ENCODE measurements around the gene RNASEH2C. TPM values are rescaled to one million over a fixed set of nuclear protein-coding genes. Genes with fewer than 3 reads are reported as not detected.

RNASEH2C gene
- total and polyA plus RNA-seq, 2 of the 13 experiments (the other 11 are each of a cell fraction or from before 2014, with no cell fraction given): 27.4 to 50.9 TPM

DNA sequence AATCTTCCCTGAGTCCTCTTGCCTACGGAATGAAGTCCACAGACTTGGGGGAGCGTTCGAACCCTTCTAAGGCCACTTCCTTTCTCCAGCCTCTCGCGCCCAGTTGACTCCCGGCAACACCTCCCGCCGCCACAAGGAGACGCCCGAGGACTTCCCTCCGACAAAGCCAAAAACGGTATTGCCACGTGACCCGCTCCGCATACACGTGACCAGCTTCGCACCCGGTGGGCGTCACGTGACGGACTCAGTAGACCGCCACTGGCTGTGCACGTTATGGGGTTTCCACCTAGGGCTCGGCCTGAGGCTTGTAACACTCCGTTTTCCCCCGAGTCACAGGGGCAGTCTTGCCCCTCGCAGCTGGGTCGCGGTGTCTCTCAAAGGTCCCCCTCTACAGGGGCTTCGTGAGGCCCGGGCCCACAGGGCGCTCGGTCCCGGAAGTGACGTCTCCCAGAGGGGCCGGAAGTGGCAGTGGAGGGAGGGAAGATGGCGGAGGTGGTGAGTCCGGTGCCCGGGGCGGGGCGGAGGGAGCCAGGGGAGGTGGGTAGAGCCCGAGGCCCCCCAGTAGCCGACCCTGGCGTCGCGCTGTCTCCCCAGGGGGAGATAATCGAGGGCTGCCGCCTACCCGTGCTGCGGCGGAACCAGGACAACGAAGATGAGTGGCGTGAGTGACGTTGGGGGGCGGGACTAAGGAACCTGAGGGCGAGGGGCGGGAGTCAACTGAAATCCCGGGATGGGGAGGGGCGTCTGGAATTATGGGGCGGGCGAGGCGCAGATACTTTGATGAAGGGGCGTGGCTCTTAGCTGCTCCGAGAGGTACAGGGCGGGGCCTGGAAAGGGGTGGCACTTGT is 8.6 kb downstream of the RNASEH2C start, which contains the start of gene KAT5 (continued):
- TF ChIP-seq, protein P1, sequence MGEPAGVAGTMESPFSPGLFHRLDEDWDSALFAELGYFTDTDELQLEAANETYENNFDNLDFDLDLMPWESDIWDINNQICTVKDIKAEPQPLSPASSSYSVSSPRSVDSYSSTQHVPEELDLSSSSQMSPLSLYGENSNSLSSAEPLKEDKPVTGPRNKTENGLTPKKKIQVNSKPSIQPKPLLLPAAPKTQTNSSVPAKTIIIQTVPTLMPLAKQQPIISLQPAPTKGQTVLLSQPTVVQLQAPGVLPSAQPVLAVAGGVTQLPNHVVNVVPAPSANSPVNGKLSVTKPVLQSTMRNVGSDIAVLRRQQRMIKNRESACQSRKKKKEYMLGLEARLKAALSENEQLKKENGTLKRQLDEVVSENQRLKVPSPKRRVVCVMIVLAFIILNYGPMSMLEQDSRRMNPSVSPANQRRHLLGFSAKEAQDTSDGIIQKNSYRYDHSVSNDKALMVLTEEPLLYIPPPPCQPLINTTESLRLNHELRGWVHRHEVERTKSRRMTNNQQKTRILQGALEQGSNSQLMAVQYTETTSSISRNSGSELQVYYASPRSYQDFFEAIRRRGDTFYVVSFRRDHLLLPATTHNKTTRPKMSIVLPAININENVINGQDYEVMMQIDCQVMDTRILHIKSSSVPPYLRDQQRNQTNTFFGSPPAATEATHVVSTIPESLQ (CRISPR knock-in tag; conservative IDR thresholded peaks at IDR 0.05): no peak
- TF ChIP-seq TBX3 (IDR thresholded peaks at IDR 0.05; ENCODE audit: borderline replicate concordance) (peak; percentile 99), HNRNPK (IDR thresholded peaks at IDR 0.05; ENCODE audit: low read depth, low read length, poor library complexity, severe bottlenecking) (no peak), NKX3-1 (CRISPR knock-in tag; IDR thresholded peaks at IDR 0.05) (peak; percentile 65; the same call in 1 of the 2 replicates), ESRRA (CRISPR knock-in tag; IDR thresholded peaks at IDR 0.05; ENCODE audit: low read depth) (peak; percentile 83), ZMAT3 (CRISPR knock-in tag; conservative IDR thresholded peaks at IDR 0.05) (peak; percentile 98), SETDB1 (CRISPR knock-in tag; IDR thresholded peaks at IDR 0.05; ENCODE audit: borderline replicate concordance) (peak; percentile 93), NCOA1 (CRISPR knock-in tag; IDR thresholded peaks at IDR 0.05) (no peak), ZNF329 (CRISPR knock-in tag; IDR thresholded peaks at IDR 0.05; ENCODE audit: low read depth) (peak; percentile 78; the same call in 1 of the 2 replicates), ZNF484 (CRISPR knock-in tag; IDR thresholded peaks at IDR 0.05; ENCODE audit: borderline replicate concordance, low read depth) (peak; percentile 73; the same call in 1 of the 2 replicates), NR2F6 (IDR thresholded peaks at IDR 0.05) (no peak), NR2F6 (CRISPR knock-in tag; IDR thresholded peaks at IDR 0.05) (peak; percentile 66; the same call in 1 of the 2 replicates), ZNF354B (CRISPR knock-in tag; IDR thresholded peaks at IDR 0.05) (no peak), MTA3 (CRISPR knock-in tag; IDR thresholded peaks at IDR 0.05) (no peak), STAG1 (CRISPR knock-in tag; IDR thresholded peaks at IDR 0.05) (peak; percentile 96), ZNF138 (CRISPR knock-in tag; IDR thresholded peaks at IDR 0.05; ENCODE audit: low read depth) (0 out of 2 replicates have a peak, but pooled peaks have one; percentile 29), TP53 (CRISPR knock-in tag; conservative IDR thresholded peaks at IDR 0.05) (peak; percentile 91)
- TF ChIP-seq, protein P2, sequence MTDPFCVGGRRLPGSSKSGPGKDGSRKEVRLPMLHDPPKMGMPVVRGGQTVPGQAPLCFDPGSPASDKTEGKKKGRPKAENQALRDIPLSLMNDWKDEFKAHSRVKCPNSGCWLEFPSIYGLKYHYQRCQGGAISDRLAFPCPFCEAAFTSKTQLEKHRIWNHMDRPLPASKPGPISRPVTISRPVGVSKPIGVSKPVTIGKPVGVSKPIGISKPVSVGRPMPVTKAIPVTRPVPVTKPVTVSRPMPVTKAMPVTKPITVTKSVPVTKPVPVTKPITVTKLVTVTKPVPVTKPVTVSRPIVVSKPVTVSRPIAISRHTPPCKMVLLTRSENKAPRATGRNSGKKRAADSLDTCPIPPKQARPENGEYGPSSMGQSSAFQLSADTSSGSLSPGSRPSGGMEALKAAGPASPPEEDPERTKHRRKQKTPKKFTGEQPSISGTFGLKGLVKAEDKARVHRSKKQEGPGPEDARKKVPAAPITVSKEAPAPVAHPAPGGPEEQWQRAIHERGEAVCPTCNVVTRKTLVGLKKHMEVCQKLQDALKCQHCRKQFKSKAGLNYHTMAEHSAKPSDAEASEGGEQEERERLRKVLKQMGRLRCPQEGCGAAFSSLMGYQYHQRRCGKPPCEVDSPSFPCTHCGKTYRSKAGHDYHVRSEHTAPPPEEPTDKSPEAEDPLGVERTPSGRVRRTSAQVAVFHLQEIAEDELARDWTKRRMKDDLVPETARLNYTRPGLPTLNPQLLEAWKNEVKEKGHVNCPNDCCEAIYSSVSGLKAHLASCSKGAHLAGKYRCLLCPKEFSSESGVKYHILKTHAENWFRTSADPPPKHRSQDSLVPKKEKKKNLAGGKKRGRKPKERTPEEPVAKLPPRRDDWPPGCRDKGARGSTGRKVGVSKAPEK (CRISPR knock-in tag; IDR thresholded peaks at IDR 0.05; ENCODE audit: borderline replicate concordance): no peak
- TF ChIP-seq, protein P3, sequence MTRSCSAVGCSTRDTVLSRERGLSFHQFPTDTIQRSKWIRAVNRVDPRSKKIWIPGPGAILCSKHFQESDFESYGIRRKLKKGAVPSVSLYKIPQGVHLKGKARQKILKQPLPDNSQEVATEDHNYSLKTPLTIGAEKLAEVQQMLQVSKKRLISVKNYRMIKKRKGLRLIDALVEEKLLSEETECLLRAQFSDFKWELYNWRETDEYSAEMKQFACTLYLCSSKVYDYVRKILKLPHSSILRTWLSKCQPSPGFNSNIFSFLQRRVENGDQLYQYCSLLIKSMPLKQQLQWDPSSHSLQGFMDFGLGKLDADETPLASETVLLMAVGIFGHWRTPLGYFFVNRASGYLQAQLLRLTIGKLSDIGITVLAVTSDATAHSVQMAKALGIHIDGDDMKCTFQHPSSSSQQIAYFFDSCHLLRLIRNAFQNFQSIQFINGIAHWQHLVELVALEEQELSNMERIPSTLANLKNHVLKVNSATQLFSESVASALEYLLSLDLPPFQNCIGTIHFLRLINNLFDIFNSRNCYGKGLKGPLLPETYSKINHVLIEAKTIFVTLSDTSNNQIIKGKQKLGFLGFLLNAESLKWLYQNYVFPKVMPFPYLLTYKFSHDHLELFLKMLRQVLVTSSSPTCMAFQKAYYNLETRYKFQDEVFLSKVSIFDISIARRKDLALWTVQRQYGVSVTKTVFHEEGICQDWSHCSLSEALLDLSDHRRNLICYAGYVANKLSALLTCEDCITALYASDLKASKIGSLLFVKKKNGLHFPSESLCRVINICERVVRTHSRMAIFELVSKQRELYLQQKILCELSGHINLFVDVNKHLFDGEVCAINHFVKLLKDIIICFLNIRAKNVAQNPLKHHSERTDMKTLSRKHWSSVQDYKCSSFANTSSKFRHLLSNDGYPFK (CRISPR knock-in tag; IDR thresholded peaks at IDR 0.05; ENCODE audit: borderline replicate concordance): peak; percentile 97
- TF ChIP-seq, protein P4, sequence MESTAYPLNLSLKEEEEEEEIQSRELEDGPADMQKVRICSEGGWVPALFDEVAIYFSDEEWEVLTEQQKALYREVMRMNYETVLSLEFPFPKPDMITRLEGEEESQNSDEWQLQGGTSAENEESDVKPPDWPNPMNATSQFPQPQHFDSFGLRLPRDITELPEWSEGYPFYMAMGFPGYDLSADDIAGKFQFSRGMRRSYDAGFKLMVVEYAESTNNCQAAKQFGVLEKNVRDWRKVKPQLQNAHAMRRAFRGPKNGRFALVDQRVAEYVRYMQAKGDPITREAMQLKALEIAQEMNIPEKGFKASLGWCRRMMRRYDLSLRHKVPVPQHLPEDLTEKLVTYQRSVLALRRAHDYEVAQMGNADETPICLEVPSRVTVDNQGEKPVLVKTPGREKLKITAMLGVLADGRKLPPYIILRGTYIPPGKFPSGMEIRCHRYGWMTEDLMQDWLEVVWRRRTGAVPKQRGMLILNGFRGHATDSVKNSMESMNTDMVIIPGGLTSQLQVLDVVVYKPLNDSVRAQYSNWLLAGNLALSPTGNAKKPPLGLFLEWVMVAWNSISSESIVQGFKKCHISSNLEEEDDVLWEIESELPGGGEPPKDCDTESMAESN (CRISPR knock-in tag; conservative IDR thresholded peaks at IDR 0.05): peak; percentile 79; the same call in 1 of the 2 replicates
